GM12865 (cell line): ENCODE measurements around the gene JAKMIP1.

Experiments used
- DNase-seq: peaks from one replicate; pipeline ENCODE4 v3.0.0; 2010; ENCODE audit warnings: low read depth
- H3K4me3 ChIP-seq: 2 replicates; pipeline ENCODE4 v1.5.1; 2011; ENCODE audit warnings: mild to moderate bottlenecking, low read depth, low read length, control low read depth
- CTCF ChIP-seq: IDR thresholded peaks from 2 replicates; pipeline ENCODE4 v1.5.1; 2011; ENCODE audit warnings: low read length, control low read depth, low read depth, inconsistent platforms; ENCODE audit not compliant: insufficient read depth; ENCODE audit errors: missing control alignments

Gene JAKMIP1

DNA sequence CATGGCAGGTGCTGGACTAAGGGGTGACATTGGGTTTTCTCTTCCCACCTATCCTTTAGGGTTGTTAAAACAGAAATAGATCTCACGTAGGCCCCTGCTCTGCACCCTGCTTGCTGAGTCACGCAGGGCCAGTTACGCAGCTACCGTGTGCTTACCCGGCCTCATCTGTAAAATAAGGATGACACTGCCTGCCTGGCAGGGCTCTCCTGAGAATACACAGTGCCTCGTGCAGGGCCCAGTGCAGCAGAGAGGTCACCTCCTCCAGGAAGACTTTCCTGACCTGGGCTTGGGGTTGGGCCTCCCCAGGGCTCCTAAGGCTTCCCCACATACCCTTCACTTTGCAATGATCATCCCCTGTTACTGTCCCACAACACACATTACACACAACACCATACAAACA is 33.6 kb upstream of the JAKMIP1 start:
- H3K4me3 ChIP-seq: no peak overlapping the region
- TF ChIP-seq CTCF: no peak
- DNase-seq: no peak

DNA sequence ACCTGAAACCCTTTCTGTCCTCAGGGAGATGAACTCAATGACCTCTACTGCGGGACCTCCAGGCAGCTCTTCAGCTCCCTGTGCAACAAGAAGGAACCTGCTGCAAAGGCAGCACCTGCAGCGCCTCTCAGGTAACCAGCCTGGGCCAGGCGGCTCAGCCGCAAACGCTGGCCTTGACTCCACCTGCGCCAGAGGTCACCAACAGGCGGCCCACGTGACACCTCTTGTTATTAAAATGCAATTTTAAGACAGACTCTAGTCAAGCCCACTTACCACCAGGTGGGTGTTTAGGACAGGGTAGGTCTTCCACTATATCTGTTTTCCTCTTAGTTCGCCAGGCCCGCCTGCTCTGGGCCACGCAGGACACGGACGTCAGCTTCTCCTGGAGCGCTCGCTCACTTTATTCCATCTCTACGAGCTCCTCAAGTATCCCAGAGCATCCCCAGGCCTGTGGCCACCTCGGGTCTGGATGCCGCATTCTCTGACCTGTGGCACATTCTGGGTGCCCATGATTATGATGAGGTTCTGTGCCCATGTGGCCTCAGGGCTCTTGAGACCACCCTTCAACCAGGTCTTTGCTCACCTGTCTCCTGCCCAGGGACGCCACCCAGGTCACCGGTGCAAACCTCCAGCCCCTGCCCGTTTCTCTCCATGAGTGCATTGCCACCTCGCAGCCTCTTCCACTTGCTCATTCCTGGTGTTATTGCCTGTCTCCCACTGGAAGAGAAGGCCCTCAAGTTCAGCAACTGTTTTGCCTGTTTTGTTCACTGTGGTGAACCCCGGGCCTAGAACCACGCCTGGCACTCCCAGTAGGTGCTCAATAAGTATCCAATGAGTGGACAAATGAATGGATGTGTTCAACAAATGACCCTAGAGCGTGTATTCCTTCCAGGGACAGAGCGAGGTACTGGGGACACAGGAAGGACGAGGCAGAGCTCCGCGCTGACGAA is 32.8 kb upstream of the JAKMIP1 start:
- no peak for DNase-seq
- no peak overlapping the region for H3K4me3 ChIP-seq
- no peak for TF ChIP-seq CTCF

GRCh38 chr4:6231663-6232165 is 31.4 kb upstream of the JAKMIP1 start:
- H3K4me3 ChIP-seq: no peak overlapping the region
- no peak for TF ChIP-seq CTCF
- DNase-seq: no peak

- DNase-seq: no peak
- no peak for TF ChIP-seq CTCF
- H3K4me3 ChIP-seq: no peak overlapping the region
Measured at GRCh38 chr4:6230827-6231662, 30.7 kb upstream of the JAKMIP1 start.

- no peak for DNase-seq
- no peak for TF ChIP-seq CTCF
Measured at GRCh38 chr4:6230502-6230785, 30.1 kb upstream of the JAKMIP1 start.

GRCh38 chr4:6229671-6230501 is 29.5 kb upstream of the JAKMIP1 start:
- no peak for TF ChIP-seq CTCF
- no peak overlapping the region for H3K4me3 ChIP-seq
- no peak for DNase-seq

More at GRCh38 chr4:6230502-6230785, 30.1 kb upstream of the JAKMIP1 start:
- H3K4me3 ChIP-seq: no peak overlapping the region
